ENCODE data around the gene AMY1C. TPM values are rescaled to one million over a fixed set of nuclear protein-coding genes. Genes with fewer than 3 reads are reported as not detected.
"Not testable (repeated sequence)": the region's sequence is repeated elsewhere in the genome, so short reads cannot be mapped to it uniquely, and the experiment has no call there.

AMY1C gene
- not detected in 2 replicates for total RNA-seq

GRCh38 chr1:103749598-103749997 lies at the start of gene AMY1C:
AMY1C (plus strand) TSS chr1:103749898; CDS start chr1:103750470, 572 bp downstream.
- not testable (repeated sequence) for H3K27me3 ChIP-seq (ENCODE audit: control insufficient read depth, insufficient read depth, low read length); H3K36me3 ChIP-seq (ENCODE audit: control insufficient read depth, insufficient read depth, low read length)

GRCh38 chr1:103700669-103701068 lies 49.0 kb upstream of the AMY1C start:
- H3K27me3 ChIP-seq (ENCODE audit: control insufficient read depth, insufficient read depth, low read length); H3K36me3 ChIP-seq (ENCODE audit: control insufficient read depth, insufficient read depth, low read length); H3K4me3 ChIP-seq (ENCODE audit: low read depth, low read length); DNase-seq (ENCODE audit: low read depth): not testable (repeated sequence)

More at GRCh38 chr1:103749598-103749997, at the start of gene AMY1C:
- not testable (repeated sequence) for DNase-seq (ENCODE audit: low read depth); H3K4me3 ChIP-seq (ENCODE audit: low read depth, low read length)

GRCh38 chr1:103701256-103701655 lies 48.4 kb upstream of the AMY1C start:
- not testable (repeated sequence) for DNase-seq (ENCODE audit: low read depth)

GRCh38 chr1:103707670-103708069 lies 42.0 kb upstream of the AMY1C start:
- H3K4me3 ChIP-seq (ENCODE audit: low read depth, low read length); H3K36me3 ChIP-seq (ENCODE audit: control insufficient read depth, insufficient read depth, low read length); H3K27me3 ChIP-seq (ENCODE audit: control insufficient read depth, insufficient read depth, low read length); DNase-seq (ENCODE audit: low read depth): not testable (repeated sequence)

More at GRCh38 chr1:103701256-103701655, 48.4 kb upstream of the AMY1C start:
- H3K4me3 ChIP-seq (ENCODE audit: low read depth, low read length); H3K36me3 ChIP-seq (ENCODE audit: control insufficient read depth, insufficient read depth, low read length); H3K27me3 ChIP-seq (ENCODE audit: control insufficient read depth, insufficient read depth, low read length): not testable (repeated sequence)

GRCh38 chr1:103710381-103710780 lies 39.3 kb upstream of the AMY1C start:
- H3K4me3 ChIP-seq (ENCODE audit: low read depth, low read length); H3K36me3 ChIP-seq (ENCODE audit: control insufficient read depth, insufficient read depth, low read length); H3K27me3 ChIP-seq (ENCODE audit: control insufficient read depth, insufficient read depth, low read length); DNase-seq (ENCODE audit: low read depth): not testable (repeated sequence)

- H3K27me3 ChIP-seq (ENCODE audit: control insufficient read depth, insufficient read depth, low read length); H3K4me3 ChIP-seq (ENCODE audit: low read depth, low read length); DNase-seq (ENCODE audit: low read depth); H3K36me3 ChIP-seq (ENCODE audit: control insufficient read depth, insufficient read depth, low read length): not testable (repeated sequence)
Observed at GRCh38 chr1:103717404-103717803, 32.3 kb upstream of the AMY1C start.

- not testable (repeated sequence) for DNase-seq (ENCODE audit: low read depth); H3K27me3 ChIP-seq (ENCODE audit: control insufficient read depth, insufficient read depth, low read length); H3K36me3 ChIP-seq (ENCODE audit: control insufficient read depth, insufficient read depth, low read length); H3K4me3 ChIP-seq (ENCODE audit: low read depth, low read length)
Observed at GRCh38 chr1:103721473-103721872, 28.2 kb upstream of the AMY1C start.

- not testable (repeated sequence) for H3K27me3 ChIP-seq (ENCODE audit: control insufficient read depth, insufficient read depth, low read length); DNase-seq (ENCODE audit: low read depth); H3K4me3 ChIP-seq (ENCODE audit: low read depth, low read length); H3K36me3 ChIP-seq (ENCODE audit: control insufficient read depth, insufficient read depth, low read length)
Observed at GRCh38 chr1:103735334-103735733, 14.4 kb upstream of the AMY1C start.

GRCh38 chr1:103738031-103738430 lies 11.7 kb upstream of the AMY1C start:
- H3K4me3 ChIP-seq (ENCODE audit: low read depth, low read length); H3K36me3 ChIP-seq (ENCODE audit: control insufficient read depth, insufficient read depth, low read length); DNase-seq (ENCODE audit: low read depth); H3K27me3 ChIP-seq (ENCODE audit: control insufficient read depth, insufficient read depth, low read length): not testable (repeated sequence)

GRCh38 chr1:103744449-103744848 lies 5.2 kb upstream of the AMY1C start:
- not testable (repeated sequence) for H3K27me3 ChIP-seq (ENCODE audit: control insufficient read depth, insufficient read depth, low read length); DNase-seq (ENCODE audit: low read depth); H3K4me3 ChIP-seq (ENCODE audit: low read depth, low read length); H3K36me3 ChIP-seq (ENCODE audit: control insufficient read depth, insufficient read depth, low read length)

- not testable (repeated sequence) for H3K36me3 ChIP-seq (ENCODE audit: control insufficient read depth, insufficient read depth, low read length); H3K4me3 ChIP-seq (ENCODE audit: low read depth, low read length); DNase-seq (ENCODE audit: low read depth); H3K27me3 ChIP-seq (ENCODE audit: control insufficient read depth, insufficient read depth, low read length)
Observed at GRCh38 chr1:103745040-103745439, 4.7 kb upstream of the AMY1C start.

GRCh38 chr1:103748273-103748672 lies 1.4 kb upstream of the AMY1C start:
- H3K4me3 ChIP-seq (ENCODE audit: low read depth, low read length); H3K27me3 ChIP-seq (ENCODE audit: control insufficient read depth, insufficient read depth, low read length); DNase-seq (ENCODE audit: low read depth); H3K36me3 ChIP-seq (ENCODE audit: control insufficient read depth, insufficient read depth, low read length): not testable (repeated sequence)

Data from kidney epithelial cell (primary cell).